ENCODE data around the gene VPS35L. TPM values are rescaled to one million over a fixed set of nuclear protein-coding genes. Genes with fewer than 3 reads are reported as not detected.

Gene VPS35L
- total RNA-seq, 4 donors from 2014 or later: 41.4 to 68.1 (median 61.1) TPM

- 64 to 66% methylated on average over 14 of the region's 14 CpGs for WGBS, 2 donors
- Histone ChIP-seq H3K4me1 (peaks cover 0 to 50% (median 8%) of the 10 kb centered on the region in 4 donors), H3K27me3 (no peaks in the 10 kb centered on the region), H3K27ac (peak overlapping the region in 2 of 4 donors; percentile 13 to 82), H3K36me3 (peaks cover 0 to 69% (median 0%) of the 10 kb centered on the region in 3 donors), H3K9me3 (no peaks in the 10 kb centered on the region), H3K4me3 (no peak overlapping the region)
- DNase-seq (ENCODE audit: low spot score in 2 of 2): peak in 1 of 2 donors; percentile 24
- TF ChIP-seq POLR2A (IDR thresholded peaks at IDR 0.05): no peak
- peak in 1 of 2 donors; percentile 53 for TF ChIP-seq EP300 (IDR thresholded peaks at IDR 0.05)
These were observed 135.7 kb downstream of the VPS35L start for GRCh38 chr16:19691161-19691711.

DNA sequence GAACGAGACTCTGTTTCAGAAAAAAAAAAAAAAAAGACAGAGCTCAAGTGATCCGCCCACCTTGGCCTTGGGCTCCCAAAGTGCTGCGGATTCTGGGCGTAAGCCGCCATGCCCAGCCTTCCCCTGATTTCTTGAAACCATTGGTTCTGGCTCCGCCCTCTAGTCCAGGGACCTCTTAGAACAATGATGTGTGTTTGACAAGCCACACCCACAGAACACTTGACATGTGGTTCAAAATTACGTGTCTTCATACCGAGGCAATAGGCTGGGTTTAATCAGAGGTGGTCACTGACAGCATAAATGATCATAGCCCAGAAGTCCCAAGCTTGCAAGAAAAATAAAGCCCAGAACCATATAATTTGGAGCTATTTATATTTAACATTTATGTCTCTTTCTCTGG is 139.5 kb downstream of the VPS35L start:
- H3K36me3 ChIP-seq: peaks cover 0 to 71% (median 0%) of the 10 kb centered on the region in 3 donors

GRCh38 chr16:19696328-19696727 is 140.8 kb downstream of the VPS35L start:
- Histone ChIP-seq H3K27me3 (no peaks in the 10 kb centered on the region), H3K27ac (peak overlapping the region; percentile 76 to 88 (median 83)), H3K4me1 (peaks cover 0 to 58% (median 41%) of the 10 kb centered on the region in 4 donors), H3K36me3 (peaks cover 0 to 68% (median 0%) of the 10 kb centered on the region in 3 donors), H3K4me3 (no peak overlapping the region), H3K9me3 (no peaks in the 10 kb centered on the region)
- peak; percentile 84 to 85 for TF ChIP-seq EP300 (IDR thresholded peaks at IDR 0.05)
- TF ChIP-seq, protein P1, sequence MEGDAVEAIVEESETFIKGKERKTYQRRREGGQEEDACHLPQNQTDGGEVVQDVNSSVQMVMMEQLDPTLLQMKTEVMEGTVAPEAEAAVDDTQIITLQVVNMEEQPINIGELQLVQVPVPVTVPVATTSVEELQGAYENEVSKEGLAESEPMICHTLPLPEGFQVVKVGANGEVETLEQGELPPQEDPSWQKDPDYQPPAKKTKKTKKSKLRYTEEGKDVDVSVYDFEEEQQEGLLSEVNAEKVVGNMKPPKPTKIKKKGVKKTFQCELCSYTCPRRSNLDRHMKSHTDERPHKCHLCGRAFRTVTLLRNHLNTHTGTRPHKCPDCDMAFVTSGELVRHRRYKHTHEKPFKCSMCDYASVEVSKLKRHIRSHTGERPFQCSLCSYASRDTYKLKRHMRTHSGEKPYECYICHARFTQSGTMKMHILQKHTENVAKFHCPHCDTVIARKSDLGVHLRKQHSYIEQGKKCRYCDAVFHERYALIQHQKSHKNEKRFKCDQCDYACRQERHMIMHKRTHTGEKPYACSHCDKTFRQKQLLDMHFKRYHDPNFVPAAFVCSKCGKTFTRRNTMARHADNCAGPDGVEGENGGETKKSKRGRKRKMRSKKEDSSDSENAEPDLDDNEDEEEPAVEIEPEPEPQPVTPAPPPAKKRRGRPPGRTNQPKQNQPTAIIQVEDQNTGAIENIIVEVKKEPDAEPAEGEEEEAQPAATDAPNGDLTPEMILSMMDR (IDR thresholded peaks at IDR 0.05): no peak
- TF ChIP-seq POLR2A (IDR thresholded peaks at IDR 0.05): peak in 1 of 2 donors; percentile 14
- peak; percentile 81 to 89 for DNase-seq (ENCODE audit: low spot score in 2 of 2)
- 12 to 32% methylated on average over 10 of the region's 10 CpGs for WGBS, 2 donors

More for the DNA sequence above, 139.5 kb downstream of the VPS35L start:
- no peaks in the 10 kb centered on the region for H3K27me3 ChIP-seq
- no peak overlapping the region for H3K4me3 ChIP-seq
- H3K4me1 ChIP-seq: peaks cover 0 to 61% (median 31%) of the 10 kb centered on the region in 4 donors
- DNase-seq (ENCODE audit: low spot score in 2 of 2): no peak
- peak overlapping the region in 2 of 4 donors; percentile 83 to 88 for H3K27ac ChIP-seq
- WGBS, 2 donors: 89 to 96% methylated on average over 8 of the region's 8 CpGs
- no peaks in the 10 kb centered on the region for H3K9me3 ChIP-seq
- TF ChIP-seq POLR2A (IDR thresholded peaks at IDR 0.05) (no peak), EP300 (IDR thresholded peaks at IDR 0.05) (no peak)
- TF ChIP-seq, protein P1 (IDR thresholded peaks at IDR 0.05): no peak

DNA sequence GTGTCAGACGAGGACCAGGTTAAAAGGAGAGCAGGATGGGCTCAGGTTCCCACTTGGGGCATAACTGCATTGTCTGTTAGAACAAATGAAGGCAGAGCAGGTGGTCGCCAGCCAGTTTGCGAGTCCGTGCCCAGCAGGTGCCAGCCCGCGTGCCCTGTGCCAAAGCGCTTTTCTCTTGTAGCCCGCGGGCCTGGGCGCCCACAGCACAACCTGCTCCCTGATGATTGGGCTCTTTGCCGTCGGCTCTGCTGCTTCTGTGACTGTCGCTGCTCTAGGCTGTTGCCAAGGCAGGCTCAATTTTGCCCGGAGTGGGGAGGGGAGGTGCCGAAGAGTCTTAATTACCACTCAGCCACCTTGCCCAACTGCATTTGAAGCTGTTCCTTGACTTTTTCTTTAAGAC is 141.5 kb downstream of the VPS35L start:
- TF ChIP-seq EP300 (IDR thresholded peaks at IDR 0.05): no peak
- TF ChIP-seq, protein P1 (IDR thresholded peaks at IDR 0.05): no peak
- TF ChIP-seq POLR2A (IDR thresholded peaks at IDR 0.05): no peak
- peaks cover 0 to 68% (median 0%) of the 10 kb centered on the region in 3 donors for H3K36me3 ChIP-seq
- 93 to 94% methylated on average over 13 to 15 of the region's 15 CpGs for WGBS, 2 donors

GRCh38 chr16:19697756-19698318 is 142.3 kb downstream of the VPS35L start:
- Histone ChIP-seq H3K9me3 (no peaks in the 10 kb centered on the region), H3K36me3 (peaks cover 0 to 68% (median 0%) of the 10 kb centered on the region in 3 donors), H3K4me1 (peaks cover 0 to 55% (median 41%) of the 10 kb centered on the region in 4 donors), H3K4me3 (no peak overlapping the region), H3K27me3 (no peaks in the 10 kb centered on the region), H3K27ac (peak overlapping the region; percentile 31 to 88 (median 83))
- no peak for DNase-seq (ENCODE audit: low spot score in 2 of 2)
- TF ChIP-seq POLR2A (IDR thresholded peaks at IDR 0.05) (no peak), EP300 (IDR thresholded peaks at IDR 0.05) (no peak)
- TF ChIP-seq, protein P1 (IDR thresholded peaks at IDR 0.05): no peak
- 89% methylated on average over 8 of the region's 8 CpGs for WGBS, 2 donors

More for the DNA sequence above, 141.5 kb downstream of the VPS35L start:
- Histone ChIP-seq H3K4me1 (peaks cover 0 to 55% (median 41%) of the 10 kb centered on the region in 4 donors), H3K9me3 (no peaks in the 10 kb centered on the region), H3K27ac (peak overlapping the region; percentile 76 to 88 (median 83)), H3K27me3 (no peaks in the 10 kb centered on the region), H3K4me3 (no peak overlapping the region)
- no peak for DNase-seq (ENCODE audit: low spot score in 2 of 2)

Measured in tibial nerve (tissue), 4 donors.